ENCODE measurements around the gene DNASE2B.

DNASE2B gene

GRCh38 chr1:84373436-84374141, 24.7 kb upstream of the DNASE2B start:
- Histone ChIP-seq H3K9me3 (ENCODE audit: low read length) (no peaks in the 10 kb centered on the region), H3K4me3 (ENCODE audit: low read depth, low read length, poor library complexity, severe bottlenecking) (no peak overlapping the region), H3K4me1 (ENCODE audit: insufficient read depth, low read length, severe bottlenecking) (peaks cover 5% of the 10 kb centered on the region), H3F3A (ENCODE audit: insufficient read depth, low read length) (no peaks in the 10 kb centered on the region), H3K9me2 (ENCODE audit: low read depth, low read length) (no peaks in the 10 kb centered on the region), H3K79me2 (ENCODE audit: insufficient read depth, low read length) (no peaks in the 10 kb centered on the region), H3K4me2 (ENCODE audit: low read length) (no peak overlapping the region), H3K36me3 (ENCODE audit: insufficient read depth, low read length) (no peaks in the 10 kb centered on the region), H3K9ac (ENCODE audit: low read length) (no peak overlapping the region), H3K27me3 (ENCODE audit: insufficient read depth, low read length) (no peaks in the 10 kb centered on the region), H4K20me1 (ENCODE audit: insufficient read depth, low read length) (no peaks in the 10 kb centered on the region), H2AFZ (ENCODE audit: low read length) (no peak overlapping the region), H3K27ac (ENCODE audit: low read depth, low read length, poor library complexity, severe bottlenecking) (no peak overlapping the region)
- TF ChIP-seq EZH2 (IDR thresholded peaks at IDR 0.05; ENCODE audit: borderline replicate concordance, low read length): no peak
- TF ChIP-seq, protein P1, sequence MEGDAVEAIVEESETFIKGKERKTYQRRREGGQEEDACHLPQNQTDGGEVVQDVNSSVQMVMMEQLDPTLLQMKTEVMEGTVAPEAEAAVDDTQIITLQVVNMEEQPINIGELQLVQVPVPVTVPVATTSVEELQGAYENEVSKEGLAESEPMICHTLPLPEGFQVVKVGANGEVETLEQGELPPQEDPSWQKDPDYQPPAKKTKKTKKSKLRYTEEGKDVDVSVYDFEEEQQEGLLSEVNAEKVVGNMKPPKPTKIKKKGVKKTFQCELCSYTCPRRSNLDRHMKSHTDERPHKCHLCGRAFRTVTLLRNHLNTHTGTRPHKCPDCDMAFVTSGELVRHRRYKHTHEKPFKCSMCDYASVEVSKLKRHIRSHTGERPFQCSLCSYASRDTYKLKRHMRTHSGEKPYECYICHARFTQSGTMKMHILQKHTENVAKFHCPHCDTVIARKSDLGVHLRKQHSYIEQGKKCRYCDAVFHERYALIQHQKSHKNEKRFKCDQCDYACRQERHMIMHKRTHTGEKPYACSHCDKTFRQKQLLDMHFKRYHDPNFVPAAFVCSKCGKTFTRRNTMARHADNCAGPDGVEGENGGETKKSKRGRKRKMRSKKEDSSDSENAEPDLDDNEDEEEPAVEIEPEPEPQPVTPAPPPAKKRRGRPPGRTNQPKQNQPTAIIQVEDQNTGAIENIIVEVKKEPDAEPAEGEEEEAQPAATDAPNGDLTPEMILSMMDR (IDR thresholded peaks at IDR 0.05; ENCODE audit: low read length): no peak

DNA sequence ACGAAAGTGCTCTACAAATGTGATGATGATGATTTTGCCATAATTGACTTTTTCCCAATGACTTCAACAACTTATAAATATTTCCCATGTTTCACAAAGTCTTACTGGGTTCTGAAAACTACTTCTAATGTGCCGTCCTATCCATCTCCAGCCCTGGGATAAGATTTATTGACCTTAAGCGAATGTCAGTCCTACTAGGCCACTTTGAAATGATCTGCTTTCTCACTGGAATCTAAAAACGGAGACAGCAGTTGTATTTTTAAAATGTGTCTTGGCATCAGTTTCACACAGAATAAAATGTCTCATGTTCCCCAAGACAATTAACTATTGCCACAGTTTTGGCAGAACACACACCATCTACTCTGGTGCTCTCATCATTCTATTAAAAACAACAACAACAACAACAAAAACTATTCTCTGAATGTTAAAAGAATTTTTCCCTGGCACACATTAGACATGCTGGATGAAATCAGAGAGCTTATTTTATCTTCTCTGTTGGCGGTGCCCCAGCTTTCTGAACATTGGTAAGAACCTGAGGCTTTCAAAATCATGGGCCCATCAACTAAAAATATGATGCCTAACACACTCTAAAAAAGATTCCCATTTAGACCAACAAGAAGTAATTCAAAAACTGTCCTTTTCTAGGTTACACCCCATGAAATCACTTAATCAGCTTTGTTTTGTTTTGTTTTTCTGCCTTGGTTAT, 23.1 kb upstream of the DNASE2B start:
- H3K27me3 ChIP-seq (ENCODE audit: insufficient read depth, low read length): no peaks in the 10 kb centered on the region
- no peak overlapping the region for H3K4me2 ChIP-seq (ENCODE audit: low read length)
- no peaks in the 10 kb centered on the region for H3F3A ChIP-seq (ENCODE audit: insufficient read depth, low read length)
- no peaks in the 10 kb centered on the region for H4K20me1 ChIP-seq (ENCODE audit: insufficient read depth, low read length)
- H3K4me3 ChIP-seq (ENCODE audit: low read depth, low read length, poor library complexity, severe bottlenecking): no peak overlapping the region
- H3K79me2 ChIP-seq (ENCODE audit: insufficient read depth, low read length): no peaks in the 10 kb centered on the region
- H3K9me3 ChIP-seq (ENCODE audit: low read length): no peaks in the 10 kb centered on the region
- peaks cover 4% of the 10 kb centered on the region for H3K4me1 ChIP-seq (ENCODE audit: insufficient read depth, low read length, severe bottlenecking)
- H3K27ac ChIP-seq (ENCODE audit: low read depth, low read length, poor library complexity, severe bottlenecking): no peak overlapping the region
- H2AFZ ChIP-seq (ENCODE audit: low read length): no peak overlapping the region
- no peak overlapping the region for H3K9ac ChIP-seq (ENCODE audit: low read length)
- no peaks in the 10 kb centered on the region for H3K9me2 ChIP-seq (ENCODE audit: low read depth, low read length)
- H3K36me3 ChIP-seq (ENCODE audit: insufficient read depth, low read length): no peaks in the 10 kb centered on the region
- TF ChIP-seq, protein P1 (IDR thresholded peaks at IDR 0.05; ENCODE audit: low read length): no peak
- TF ChIP-seq EZH2 (IDR thresholded peaks at IDR 0.05; ENCODE audit: borderline replicate concordance, low read length): no peak

- Histone ChIP-seq H3K9me2 (ENCODE audit: low read depth, low read length) (no peaks in the 10 kb centered on the region), H3K27me3 (ENCODE audit: insufficient read depth, low read length) (no peaks in the 10 kb centered on the region), H3K79me2 (ENCODE audit: insufficient read depth, low read length) (no peaks in the 10 kb centered on the region), H2AFZ (ENCODE audit: low read length) (no peak overlapping the region), H3K36me3 (ENCODE audit: insufficient read depth, low read length) (no peaks in the 10 kb centered on the region), H3K9me3 (ENCODE audit: low read length) (no peaks in the 10 kb centered on the region), H4K20me1 (ENCODE audit: insufficient read depth, low read length) (no peaks in the 10 kb centered on the region), H3K27ac (ENCODE audit: low read depth, low read length, poor library complexity, severe bottlenecking) (no peak overlapping the region), H3K4me2 (ENCODE audit: low read length) (no peak overlapping the region), H3K4me1 (ENCODE audit: insufficient read depth, low read length, severe bottlenecking) (no peaks in the 10 kb centered on the region), H3K4me3 (ENCODE audit: low read depth, low read length, poor library complexity, severe bottlenecking) (no peak overlapping the region), H3F3A (ENCODE audit: insufficient read depth, low read length) (no peaks in the 10 kb centered on the region), H3K9ac (ENCODE audit: low read length) (no peak overlapping the region)
- TF ChIP-seq, protein P1 (IDR thresholded peaks at IDR 0.05; ENCODE audit: low read length): no peak
- TF ChIP-seq EZH2 (IDR thresholded peaks at IDR 0.05; ENCODE audit: borderline replicate concordance, low read length): no peak
These were observed 22.0 kb upstream of the DNASE2B start for GRCh38 chr1:84376000-84376910.

Measured in OCI-LY1 (cell line).